GM20000 (cell line): ENCODE results near the gene SYNDIG1.

Experiments used
- DNase-seq: peaks from one replicate; pipeline ENCODE4 v3.0.0; 2012; ENCODE audit warnings: low spot score
- CTCF ChIP-seq: IDR thresholded peaks from 2 replicates; pipeline ENCODE4 v1.5.1; 2012; ENCODE audit warnings: mild to moderate bottlenecking, control low read depth; ENCODE audit errors: extremely low read depth, missing control alignments

SYNDIG1 gene

GRCh38 chr20:24668791-24669190 lies 199.4 kb downstream of the SYNDIG1 start:
- TF ChIP-seq CTCF, result no peak
- DNase-seq, result no peak

- DNase-seq, result no peak
- TF ChIP-seq CTCF, result no peak
Measured at GRCh38 chr20:24669701-24670100, 200.3 kb downstream of the SYNDIG1 start.

GRCh38 chr20:24670341-24670872 lies 201.0 kb downstream of the SYNDIG1 start:
- no peak for DNase-seq
- TF ChIP-seq CTCF, result no peak

- no peak for TF ChIP-seq CTCF
- DNase-seq, result no peak
Measured at GRCh38 chr20:24670981-24671380, 201.6 kb downstream of the SYNDIG1 start.

- DNase-seq, result no peak
- no peak for TF ChIP-seq CTCF
Measured at GRCh38 chr20:24672181-24672880, 202.9 kb downstream of the SYNDIG1 start.

- DNase-seq, result no peak
- no peak for TF ChIP-seq CTCF
Measured at GRCh38 chr20:24672886-24673677, 203.7 kb downstream of the SYNDIG1 start.

GRCh38 chr20:24673678-24674570 lies 204.5 kb downstream of the SYNDIG1 start:
- no peak for DNase-seq
- no peak for TF ChIP-seq CTCF
